Adrenal gland (tissue), 5 donors: ENCODE measurements around the gene MEGF11.

Source experiments
- POLR2A ChIP-seq, 2 donors: fragments of 450-650 bp; IDR thresholded peaks; one replicate each; pipeline ENCODE4 v1.6.1; 2017; ENCODE audit warnings: antibody characterized with exemption in 2 of 2, mild to moderate bottlenecking in 2 of 2, moderate library complexity in 1 of 2
- TF ChIP-seq, protein P1 (sequence below), 6 experiments: fragments of 450-650 bp in 4 of 6; fragments of 200-600 bp in 2 of 6; sonication (generic) in 1 of 6; IDR thresholded peaks; 1 replicate in 5 of 6; 2 replicates in 1 of 6; pipeline versions ENCODE4 v1.5.1 to v1.8.0; 2016 to 2021; ENCODE audit warnings: antibody characterized with exemption in 6 of 6, mild to moderate bottlenecking in 2 of 6, moderate library complexity in 1 of 6
- donor health status: DM: no; HTN: no; CAD: no.

DNA sequence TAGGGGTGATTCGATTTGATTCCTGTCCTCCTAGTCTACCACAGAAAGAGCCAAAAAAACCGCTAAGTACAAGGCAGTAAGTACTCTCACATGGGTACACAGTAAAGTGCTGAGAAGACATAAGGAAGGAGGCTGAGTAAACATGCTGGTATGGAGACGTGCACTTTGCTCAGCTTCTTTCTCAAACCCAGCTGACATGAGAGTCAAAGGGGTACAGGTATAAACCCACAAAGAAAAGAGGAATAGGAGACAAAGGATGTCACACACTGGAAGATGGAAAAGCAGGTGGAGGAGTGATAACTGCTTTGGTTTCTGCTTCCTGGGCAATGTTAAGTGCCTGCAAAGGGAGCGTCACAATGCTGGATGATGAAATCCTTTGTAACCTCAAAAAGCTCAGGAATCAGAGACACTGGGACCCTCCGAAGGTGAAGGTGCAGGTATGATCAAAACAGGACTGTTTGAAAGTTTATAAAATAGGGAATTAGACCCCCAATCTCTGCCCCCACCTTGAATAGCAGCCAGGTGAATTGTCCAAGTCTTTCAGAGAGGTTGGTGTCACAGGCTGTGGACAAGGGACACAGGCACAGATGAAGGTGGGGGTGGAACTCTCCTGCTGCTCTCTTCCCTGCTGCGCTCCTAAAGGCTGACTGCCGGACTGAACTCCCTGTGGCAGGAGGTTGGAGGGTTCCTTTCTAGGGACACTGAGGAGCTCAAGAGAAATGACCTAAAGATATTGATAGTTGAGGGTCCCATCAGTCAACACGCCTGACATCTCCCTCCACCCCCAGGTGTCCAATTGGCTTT is 282.4 kb downstream of the MEGF11 start:
- TF ChIP-seq, protein P1, sequence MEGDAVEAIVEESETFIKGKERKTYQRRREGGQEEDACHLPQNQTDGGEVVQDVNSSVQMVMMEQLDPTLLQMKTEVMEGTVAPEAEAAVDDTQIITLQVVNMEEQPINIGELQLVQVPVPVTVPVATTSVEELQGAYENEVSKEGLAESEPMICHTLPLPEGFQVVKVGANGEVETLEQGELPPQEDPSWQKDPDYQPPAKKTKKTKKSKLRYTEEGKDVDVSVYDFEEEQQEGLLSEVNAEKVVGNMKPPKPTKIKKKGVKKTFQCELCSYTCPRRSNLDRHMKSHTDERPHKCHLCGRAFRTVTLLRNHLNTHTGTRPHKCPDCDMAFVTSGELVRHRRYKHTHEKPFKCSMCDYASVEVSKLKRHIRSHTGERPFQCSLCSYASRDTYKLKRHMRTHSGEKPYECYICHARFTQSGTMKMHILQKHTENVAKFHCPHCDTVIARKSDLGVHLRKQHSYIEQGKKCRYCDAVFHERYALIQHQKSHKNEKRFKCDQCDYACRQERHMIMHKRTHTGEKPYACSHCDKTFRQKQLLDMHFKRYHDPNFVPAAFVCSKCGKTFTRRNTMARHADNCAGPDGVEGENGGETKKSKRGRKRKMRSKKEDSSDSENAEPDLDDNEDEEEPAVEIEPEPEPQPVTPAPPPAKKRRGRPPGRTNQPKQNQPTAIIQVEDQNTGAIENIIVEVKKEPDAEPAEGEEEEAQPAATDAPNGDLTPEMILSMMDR (IDR thresholded peaks at IDR 0.05) = no peak
- TF ChIP-seq POLR2A (IDR thresholded peaks at IDR 0.05) = no peak
